NAMALWA (cell line): ENCODE measurements around the gene MYH3.
A peak's percentile ranks its signal among the peaks of the same experiment; 100 is the strongest.

Source experiments
- DNase-seq: peaks from one replicate; pipeline ENCODE4 v3.0.0-alpha.2; 2015; ENCODE audit warnings: low spot score

Gene MYH3

GRCh38 chr17:10613775-10614513 is 43.2 kb downstream of the MYH3 start:
- DNase-seq: no peak

DNA sequence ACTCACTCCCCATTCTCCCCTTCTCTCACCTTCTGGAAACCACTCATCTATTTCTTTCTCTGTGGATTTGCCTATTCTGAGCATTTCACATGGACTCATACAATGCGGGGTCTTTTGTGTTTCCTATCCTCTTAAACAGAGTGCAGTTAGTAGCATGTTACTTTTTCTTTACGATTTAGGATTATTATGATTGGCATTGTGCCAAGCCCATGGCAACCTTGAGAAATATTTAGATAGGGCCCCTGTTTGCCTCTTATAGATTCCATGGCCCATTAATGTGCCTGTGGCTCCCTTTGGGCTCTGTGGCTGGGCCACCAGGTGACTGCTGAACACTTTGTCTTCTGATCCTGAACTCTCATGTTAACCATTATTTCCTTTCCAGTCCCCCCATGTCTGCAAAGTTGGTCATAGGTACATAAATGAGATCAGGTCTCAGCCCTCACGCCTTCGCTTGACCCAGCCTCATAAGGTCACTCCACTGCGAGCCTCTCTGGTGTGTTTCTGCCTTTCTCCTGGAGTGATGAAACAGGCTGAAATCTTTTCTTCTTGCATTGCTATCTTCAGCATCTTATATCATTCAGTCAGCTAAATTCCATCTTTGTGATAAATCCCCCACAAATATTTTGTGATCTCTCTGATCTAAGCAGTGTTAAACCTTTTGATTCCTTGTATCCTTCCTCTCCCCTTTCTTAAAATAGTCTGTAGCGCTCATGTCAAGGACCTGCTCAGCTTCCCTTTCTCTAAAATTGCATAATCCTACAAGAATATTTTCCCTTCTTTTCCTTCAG is 44.0 kb downstream of the MYH3 start:
- DNase-seq: no peak

DNA sequence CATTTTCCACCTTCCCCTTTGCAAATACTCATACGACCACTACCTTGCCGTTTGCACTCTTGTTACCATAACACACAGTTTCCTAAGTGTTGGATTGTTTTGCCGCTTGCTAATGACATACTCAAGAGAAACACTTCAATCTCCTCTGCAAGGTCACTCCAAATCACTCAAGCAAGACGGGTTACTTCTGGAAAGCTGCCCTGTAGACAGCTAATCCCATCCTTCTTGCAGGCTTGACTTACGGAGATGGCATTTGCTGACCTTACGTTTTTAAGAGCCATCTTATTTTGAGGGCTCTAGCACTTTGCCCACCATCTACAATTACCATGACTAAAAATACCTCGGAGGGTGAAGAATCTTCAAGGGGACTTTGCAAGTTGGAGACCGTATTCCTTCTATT is 46.2 kb downstream of the MYH3 start:
- DNase-seq: no peak

DNA sequence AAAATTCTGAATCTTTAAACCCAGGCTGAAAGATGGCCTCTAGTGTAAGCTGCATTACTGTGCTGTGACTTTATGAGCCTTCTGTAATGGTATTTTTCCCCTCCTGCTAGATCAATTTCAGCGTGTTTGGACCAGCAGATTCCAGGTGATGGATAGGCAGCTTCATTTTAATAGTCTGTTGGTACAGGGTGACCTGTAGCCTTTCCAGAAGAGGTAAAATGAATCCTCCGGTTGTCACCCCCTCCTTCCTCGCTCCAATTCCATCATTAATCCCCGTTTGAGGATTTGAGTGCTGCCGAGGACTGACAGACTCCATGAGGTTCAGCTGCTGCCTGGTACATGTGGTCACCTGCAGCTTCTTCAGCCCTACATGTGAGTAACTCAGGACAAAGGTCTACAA is 48.9 kb downstream of the MYH3 start:
- no peak for DNase-seq

GRCh38 chr17:10606110-10606509 is 51.0 kb downstream of the MYH3 start:
- no peak for DNase-seq

GRCh38 chr17:10605221-10605783 is 51.8 kb downstream of the MYH3 start:
- DNase-seq: no peak

DNA sequence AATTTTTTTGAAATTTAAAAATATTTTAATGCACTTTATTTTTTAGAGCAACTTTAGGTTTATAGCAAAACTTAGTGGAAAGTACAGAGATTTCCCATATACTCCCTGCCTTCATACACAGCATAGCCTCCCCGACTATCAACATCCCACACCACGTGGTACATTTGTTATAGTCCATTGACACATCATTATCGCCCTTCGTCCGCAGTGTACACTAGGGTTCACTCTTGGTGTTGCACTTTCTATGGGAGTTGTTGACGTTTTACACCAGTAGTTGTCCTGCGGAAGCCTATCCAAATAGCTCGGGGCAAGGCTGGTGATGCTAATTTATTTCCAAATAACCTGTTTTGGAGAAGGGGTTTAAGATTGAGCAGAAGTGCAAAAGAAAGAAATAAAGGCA is 52.6 kb downstream of the MYH3 start:
- DNase-seq: no peak

DNA sequence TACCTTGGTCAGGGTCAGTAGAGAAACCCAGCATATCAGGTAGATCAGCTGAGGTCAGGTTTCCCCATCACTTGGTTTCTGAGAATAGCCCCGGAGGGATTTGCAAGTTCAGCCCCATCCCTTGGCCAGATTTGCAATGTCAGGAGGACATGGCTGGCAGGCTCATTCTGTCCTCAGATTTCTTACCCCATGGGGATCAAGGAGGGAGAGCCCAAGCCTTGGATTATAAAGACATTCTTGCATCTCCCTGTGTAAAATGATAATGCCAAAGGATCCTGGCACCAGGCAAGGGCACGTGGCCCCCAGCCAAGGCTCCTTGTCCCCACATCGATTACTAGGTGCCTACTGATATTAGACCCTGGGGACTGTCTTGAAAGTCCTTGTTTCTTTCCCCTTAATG is 53.2 kb downstream of the MYH3 start:
- no peak for DNase-seq

- no peak for DNase-seq
Observed at GRCh38 chr17:10600571-10600970, 56.5 kb downstream of the MYH3 start.

GRCh38 chr17:10598621-10599020 is 58.5 kb downstream of the MYH3 start:
- no peak for DNase-seq

- no peak for DNase-seq
Observed at GRCh38 chr17:10589553-10590145, 67.5 kb downstream of the MYH3 start.

GRCh38 chr17:10585529-10585928 is 71.6 kb downstream of the MYH3 start:
- DNase-seq: no peak

DNA sequence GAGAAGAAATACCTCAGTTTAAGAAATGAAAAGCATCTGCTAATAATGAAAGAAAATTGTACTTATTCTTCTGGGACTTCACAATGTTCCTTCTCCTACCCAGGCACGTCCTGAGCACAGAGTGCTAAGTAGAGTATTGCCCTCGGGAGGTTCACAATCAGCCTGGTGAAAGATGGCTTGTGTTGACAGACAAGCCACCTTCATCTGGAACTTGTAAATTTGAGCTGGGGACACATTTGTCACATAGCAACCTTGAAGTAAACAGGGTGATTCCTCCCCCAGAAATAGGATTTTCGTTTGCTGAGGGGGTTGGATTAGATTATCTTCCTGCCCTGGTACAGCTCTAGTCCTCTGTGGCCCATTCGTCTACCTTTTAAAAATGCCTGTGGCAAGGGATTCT is 73.3 kb downstream of the MYH3 start:
- no peak for DNase-seq

DNA sequence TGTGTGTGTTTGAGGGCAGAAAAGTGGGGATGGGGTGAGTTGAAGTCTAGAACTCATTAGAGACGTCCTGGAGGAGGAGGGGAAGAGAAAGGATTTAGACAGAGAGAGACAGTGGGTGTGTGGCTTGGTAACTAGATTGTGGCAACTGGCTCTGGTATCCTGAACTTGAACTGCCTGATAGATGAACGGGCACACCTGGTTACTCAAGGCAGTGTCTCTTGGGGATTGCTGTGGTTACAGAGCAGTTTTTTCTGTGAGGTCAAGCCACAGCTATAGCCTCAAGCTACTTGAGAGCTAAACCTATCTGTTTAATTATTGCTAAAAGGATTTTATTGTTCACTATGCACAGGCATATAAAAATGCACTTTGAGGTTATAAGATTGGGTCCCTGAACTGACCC is 77.8 kb downstream of the MYH3 start:
- DNase-seq: peak; percentile 1
